ENCODE results near the gene LIMK2. TPM values are rescaled to one million over a fixed set of nuclear protein-coding genes. Genes with fewer than 3 reads are reported as not detected.

LIMK2 gene
- total and polyA plus RNA-seq, 8 donors = 19.9 to 541 (median 97.2) TPM

GRCh38 chr22:31176923-31177322 lies 35.2 kb upstream of the LIMK2 start:
- Histone ChIP-seq H3K27ac (peak overlapping the region in 3 of 5 donors; percentile 25 to 67 (median 57)), H3K27me3 (no peaks in the 10 kb centered on the region), H3K9me3 (no peaks in the 10 kb centered on the region), H3K36me3 (peaks cover 3 to 27% (median 18%) of the 10 kb centered on the region in 4 donors), H3K4me3 (no peak overlapping the region), H3K4me1 (peaks cover 0 to 52% (median 33%) of the 10 kb centered on the region in 4 donors)
- intact Hi-C loops (cut with DNase I; ENCODE audit: low total_unique reads) = no loop called here
- DNase-seq = no peak
- 77 to 90% (median 85%) methylated on average over 1 of the region's 1 CpG for WGBS, 5 donors
- TF ChIP-seq CTCF (IDR thresholded peaks at IDR 0.05) (no peak), EP300 (IDR thresholded peaks at IDR 0.05) (no peak), POLR2A (IDR thresholded peaks at IDR 0.05) (no peak), POLR2AphosphoS5 (IDR thresholded peaks at IDR 0.05) (no peak)

GRCh38 chr22:31177420-31178162 lies 34.5 kb upstream of the LIMK2 start:
- H3K4me1 ChIP-seq = peaks cover 0 to 46% (median 28%) of the 10 kb centered on the region in 4 donors
- TF ChIP-seq EP300 (IDR thresholded peaks at IDR 0.05) (no peak), POLR2AphosphoS5 (IDR thresholded peaks at IDR 0.05) (peak in 2 of 3 donors; percentile 39 to 53)
- no peak overlapping the region for H3K4me3 ChIP-seq
- DNase-seq = peak in 1 of 2 donors; percentile 32
- peak overlapping the region in 2 of 5 donors; percentile 57 to 67 for H3K27ac ChIP-seq
- peaks cover 3 to 32% (median 22%) of the 10 kb centered on the region in 4 donors for H3K36me3 ChIP-seq
- 80 to 92% (median 86%) methylated on average over 6 of the region's 6 CpGs for WGBS, 5 donors
- intact Hi-C loops (cut with DNase I; ENCODE audit: low total_unique reads) = no loop called here
- H3K27me3 ChIP-seq = no peaks in the 10 kb centered on the region
- H3K9me3 ChIP-seq = no peaks in the 10 kb centered on the region

GRCh38 chr22:31178859-31179258 lies 33.2 kb upstream of the LIMK2 start:
- no peak overlapping the region for H3K4me3 ChIP-seq
- no peaks in the 10 kb centered on the region for H3K9me3 ChIP-seq
- peaks cover 0 to 34% (median 19%) of the 10 kb centered on the region in 4 donors for H3K4me1 ChIP-seq
- peaks cover 3 to 43% (median 30%) of the 10 kb centered on the region in 4 donors for H3K36me3 ChIP-seq
- 92 to 100% (median 98%) methylated on average over 2 of the region's 2 CpGs for WGBS, 5 donors
- H3K27ac ChIP-seq = no peak overlapping the region
- H3K27me3 ChIP-seq = no peaks in the 10 kb centered on the region
- DNase-seq = no peak
- intact Hi-C loops (cut with DNase I; ENCODE audit: low total_unique reads) = no loop called here
- no peak for TF ChIP-seq POLR2A (IDR thresholded peaks at IDR 0.05)
- TF ChIP-seq POLR2AphosphoS5 (IDR thresholded peaks at IDR 0.05) = no peak
- no peak for TF ChIP-seq EP300 (IDR thresholded peaks at IDR 0.05)
- TF ChIP-seq CTCF (IDR thresholded peaks at IDR 0.05) = no peak

GRCh38 chr22:31179345-31179744 lies 32.8 kb upstream of the LIMK2 start:
- H3K36me3 ChIP-seq = peaks cover 3 to 47% (median 32%) of the 10 kb centered on the region in 4 donors
- WGBS, 5 donors = 26 to 50% (median 32%) methylated on average over 1 of the region's 1 CpG
- peak in 1 of 2 donors; percentile 34 for DNase-seq
- no peak overlapping the region for H3K27ac ChIP-seq
- TF ChIP-seq EP300 (IDR thresholded peaks at IDR 0.05) (no peak), POLR2A (IDR thresholded peaks at IDR 0.05) (no peak), POLR2AphosphoS5 (IDR thresholded peaks at IDR 0.05) (no peak), CTCF (IDR thresholded peaks at IDR 0.05) (no peak)
- intact Hi-C loops (cut with DNase I; ENCODE audit: low total_unique reads) = no loop called here
- H3K9me3 ChIP-seq = no peaks in the 10 kb centered on the region
- H3K4me1 ChIP-seq = peaks cover 0 to 32% (median 17%) of the 10 kb centered on the region in 4 donors
- no peak overlapping the region for H3K4me3 ChIP-seq
- H3K27me3 ChIP-seq = no peaks in the 10 kb centered on the region

- Histone ChIP-seq H3K4me1 (peaks cover 0 to 13% (median 6%) of the 10 kb centered on the region in 4 donors), H3K27ac (no peak overlapping the region), H3K36me3 (peaks cover 6 to 51% (median 45%) of the 10 kb centered on the region in 4 donors), H3K27me3 (no peaks in the 10 kb centered on the region), H3K4me3 (no peak overlapping the region), H3K9me3 (no peaks in the 10 kb centered on the region)
- DNase-seq = no peak
- intact Hi-C loops (cut with DNase I; ENCODE audit: low total_unique reads) = no loop called here
- WGBS, 5 donors = 94 to 99% (median 96%) methylated on average over 12 to 30 of the region's 30 CpGs
- TF ChIP-seq POLR2AphosphoS5 (IDR thresholded peaks at IDR 0.05) = no peak
- TF ChIP-seq POLR2A (IDR thresholded peaks at IDR 0.05) = no peak
- TF ChIP-seq CTCF (IDR thresholded peaks at IDR 0.05) = no peak
- no peak for TF ChIP-seq EP300 (IDR thresholded peaks at IDR 0.05)
Measured at GRCh38 chr22:31184015-31184414, 28.1 kb upstream of the LIMK2 start.

Data from stomach (tissue), 9 donors.